Measurements from ENCODE around the gene KBTBD12.

DNA sequence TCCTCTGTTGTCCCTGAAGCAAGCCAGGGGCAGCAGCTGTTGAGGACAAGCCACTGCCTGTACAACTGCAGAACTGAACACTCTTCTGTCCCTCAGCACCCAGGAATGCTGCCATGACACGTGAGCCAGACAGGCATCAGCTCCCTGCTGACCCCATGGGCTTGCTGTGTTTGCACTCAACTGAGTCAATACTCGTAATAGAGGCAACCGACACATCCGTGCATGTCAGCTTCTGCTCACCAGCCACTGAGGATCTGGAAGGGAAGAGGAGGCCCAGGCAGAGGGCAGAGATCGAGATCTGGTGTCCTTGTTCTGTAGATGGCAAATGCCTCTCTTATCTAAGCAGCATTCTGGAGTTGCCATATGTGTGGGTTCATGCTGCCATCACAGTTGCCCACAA lies 82.9 kb downstream of the KBTBD12 start:
- TF ChIP-seq, protein P1, sequence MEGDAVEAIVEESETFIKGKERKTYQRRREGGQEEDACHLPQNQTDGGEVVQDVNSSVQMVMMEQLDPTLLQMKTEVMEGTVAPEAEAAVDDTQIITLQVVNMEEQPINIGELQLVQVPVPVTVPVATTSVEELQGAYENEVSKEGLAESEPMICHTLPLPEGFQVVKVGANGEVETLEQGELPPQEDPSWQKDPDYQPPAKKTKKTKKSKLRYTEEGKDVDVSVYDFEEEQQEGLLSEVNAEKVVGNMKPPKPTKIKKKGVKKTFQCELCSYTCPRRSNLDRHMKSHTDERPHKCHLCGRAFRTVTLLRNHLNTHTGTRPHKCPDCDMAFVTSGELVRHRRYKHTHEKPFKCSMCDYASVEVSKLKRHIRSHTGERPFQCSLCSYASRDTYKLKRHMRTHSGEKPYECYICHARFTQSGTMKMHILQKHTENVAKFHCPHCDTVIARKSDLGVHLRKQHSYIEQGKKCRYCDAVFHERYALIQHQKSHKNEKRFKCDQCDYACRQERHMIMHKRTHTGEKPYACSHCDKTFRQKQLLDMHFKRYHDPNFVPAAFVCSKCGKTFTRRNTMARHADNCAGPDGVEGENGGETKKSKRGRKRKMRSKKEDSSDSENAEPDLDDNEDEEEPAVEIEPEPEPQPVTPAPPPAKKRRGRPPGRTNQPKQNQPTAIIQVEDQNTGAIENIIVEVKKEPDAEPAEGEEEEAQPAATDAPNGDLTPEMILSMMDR (IDR thresholded peaks at IDR 0.05; ENCODE audit: extremely low read depth in 1 of 2, insufficient read depth in 1 of 2, low read depth in 1 of 2, low read length in 2 of 2) = no peak
- no peak for TF ChIP-seq EZH2 (IDR thresholded peaks at IDR 0.05; ENCODE audit: borderline replicate concordance, low read depth, low read length, severe bottlenecking)
